ENCODE results near the gene C11orf68.

The C11orf68 gene

GRCh38 chr11:65885808-65886536, 32.9 kb downstream of the C11orf68 start:
- H3K27me3 ChIP-seq (ENCODE audit: low read depth) = no peaks in the 10 kb centered on the region
- peaks cover 24% of the 10 kb centered on the region for H3K4me1 ChIP-seq
- no peak overlapping the region for H3K4me3 ChIP-seq
- no peaks in the 10 kb centered on the region for H3K9me3 ChIP-seq
- in situ Hi-C loops (cut with MboI; ENCODE audit: low sequenced_read_pairs) = no loop called here
- H3K36me3 ChIP-seq (replicated peaks) = peaks cover 52% of the 10 kb centered on the region
- no peak for DNase-seq (ENCODE audit: low spot score in 2 of 2)

GRCh38 chr11:65885231-65885630, 33.6 kb downstream of the C11orf68 start:
- H3K36me3 ChIP-seq (replicated peaks) = peaks cover 48% of the 10 kb centered on the region
- no peaks in the 10 kb centered on the region for H3K9me3 ChIP-seq
- no peak for DNase-seq (ENCODE audit: low spot score in 2 of 2)
- in situ Hi-C loops (cut with MboI; ENCODE audit: low sequenced_read_pairs) = no loop called here
- H3K4me3 ChIP-seq = no peak overlapping the region
- H3K4me1 ChIP-seq = peaks cover 23% of the 10 kb centered on the region
- no peaks in the 10 kb centered on the region for H3K27me3 ChIP-seq (ENCODE audit: low read depth)

- Histone ChIP-seq H3K27me3 (ENCODE audit: low read depth) (no peaks in the 10 kb centered on the region), H3K36me3 (replicated peaks) (peaks cover 48% of the 10 kb centered on the region), H3K4me3 (no peak overlapping the region), H3K9me3 (no peaks in the 10 kb centered on the region), H3K4me1 (peaks cover 18% of the 10 kb centered on the region)
- DNase-seq (ENCODE audit: low spot score in 2 of 2) = peak; percentile 63 to 87
- in situ Hi-C loops (cut with MboI; ENCODE audit: low sequenced_read_pairs) = loop anchor here (5.0 kb wide), 1 partner anchor 103 kb away; no protein-coding TSS in a partner anchor
These were observed 34.2 kb downstream of the C11orf68 start for GRCh38 chr11:65884716-65885092.

- H3K4me1 ChIP-seq = peaks cover 12% of the 10 kb centered on the region
- H3K36me3 ChIP-seq (replicated peaks) = peaks cover 48% of the 10 kb centered on the region
- H3K9me3 ChIP-seq = no peaks in the 10 kb centered on the region
- no peak for DNase-seq (ENCODE audit: low spot score in 2 of 2)
- in situ Hi-C loops (cut with MboI; ENCODE audit: low sequenced_read_pairs) = loop anchor here (5.0 kb wide), 1 partner anchor 103 kb away; no protein-coding TSS in a partner anchor
- H3K27me3 ChIP-seq (ENCODE audit: low read depth) = no peaks in the 10 kb centered on the region
- H3K4me3 ChIP-seq = no peak overlapping the region
These were observed 34.8 kb downstream of the C11orf68 start for GRCh38 chr11:65883786-65884715.

GRCh38 chr11:65883058-65883761, 35.7 kb downstream of the C11orf68 start:
- no peak for DNase-seq (ENCODE audit: low spot score in 2 of 2)
- no peak overlapping the region for H3K4me3 ChIP-seq
- peaks cover 7% of the 10 kb centered on the region for H3K4me1 ChIP-seq
- in situ Hi-C loops (cut with MboI; ENCODE audit: low sequenced_read_pairs) = loop anchor here (5.0 kb wide), 1 partner anchor 104 kb away; no protein-coding TSS in a partner anchor
- H3K9me3 ChIP-seq = no peaks in the 10 kb centered on the region
- peaks cover 48% of the 10 kb centered on the region for H3K36me3 ChIP-seq (replicated peaks)
- H3K27me3 ChIP-seq (ENCODE audit: low read depth) = no peaks in the 10 kb centered on the region

- DNase-seq (ENCODE audit: low spot score in 2 of 2) = no peak
- H3K36me3 ChIP-seq (replicated peaks) = peaks cover 48% of the 10 kb centered on the region
These were observed 36.5 kb downstream of the C11orf68 start for GRCh38 chr11:65882120-65883057.

GRCh38 chr11:65880844-65881421, 37.9 kb downstream of the C11orf68 start:
- in situ Hi-C loops (cut with MboI; ENCODE audit: low sequenced_read_pairs) = loop anchor here (5.0 kb wide), 1 partner anchor 106 kb away; no protein-coding TSS in a partner anchor
- no peak for DNase-seq (ENCODE audit: low spot score in 2 of 2)
- Histone ChIP-seq H3K4me1 (peaks cover 2% of the 10 kb centered on the region; the same call in 1 of the 2 replicates), H3K4me3 (no peak overlapping the region), H3K36me3 (replicated peaks) (peaks cover 38% of the 10 kb centered on the region), H3K27me3 (ENCODE audit: low read depth) (no peaks in the 10 kb centered on the region), H3K9me3 (no peaks in the 10 kb centered on the region)

More at GRCh38 chr11:65882120-65883057, 36.5 kb downstream of the C11orf68 start:
- no peaks in the 10 kb centered on the region for H3K27me3 ChIP-seq (ENCODE audit: low read depth)
- H3K4me3 ChIP-seq = no peak overlapping the region
- in situ Hi-C loops (cut with MboI; ENCODE audit: low sequenced_read_pairs) = loop anchor here (5.0 kb wide), 1 partner anchor 105 kb away; no protein-coding TSS in a partner anchor
- peaks cover 3% of the 10 kb centered on the region for H3K4me1 ChIP-seq
- no peaks in the 10 kb centered on the region for H3K9me3 ChIP-seq

GRCh38 chr11:65880027-65880426, 38.8 kb downstream of the C11orf68 start:
- no peak overlapping the region for H3K4me3 ChIP-seq
- DNase-seq (ENCODE audit: low spot score in 2 of 2) = no peak
- peaks cover 30% of the 10 kb centered on the region for H3K36me3 ChIP-seq (replicated peaks)
- in situ Hi-C loops (cut with MboI; ENCODE audit: low sequenced_read_pairs) = loop anchor here (5.0 kb wide), 1 partner anchor 107 kb away; no protein-coding TSS in a partner anchor
- H3K27me3 ChIP-seq (ENCODE audit: low read depth) = no peaks in the 10 kb centered on the region
- no peaks in the 10 kb centered on the region for H3K9me3 ChIP-seq
- peaks cover 2% of the 10 kb centered on the region; the same call in 1 of the 2 replicates for H3K4me1 ChIP-seq

- Histone ChIP-seq H3K27me3 (ENCODE audit: low read depth) (no peaks in the 10 kb centered on the region), H3K4me3 (no peak within 1 kb of the TSS), H3K36me3 (replicated peaks) (peaks cover 26% of the 10 kb centered on the region), H3K4me1 (no peaks in the 10 kb centered on the region), H3K9me3 (no peaks in the 10 kb centered on the region)
- DNase-seq (ENCODE audit: low spot score in 2 of 2) = no peak
- in situ Hi-C loops (cut with MboI; ENCODE audit: low sequenced_read_pairs) = loop anchor here (5.0 kb wide), 1 partner anchor 108 kb away; no protein-coding TSS in a partner anchor
These were observed 39.2 kb downstream of the C11orf68 start, which contains the start of gene CTSW for GRCh38 chr11:65879617-65880016. Gene CTSW, plus strand, starts transcription at chr11:65879837. Its CDS starts 18 bp downstream, at chr11:65879855.

- H3K27me3 ChIP-seq (ENCODE audit: low read depth) = no peaks in the 10 kb centered on the region
- no peaks in the 10 kb centered on the region for H3K9me3 ChIP-seq
- H3K4me3 ChIP-seq = peak overlapping the region; percentile 31
- peak; percentile 87 to 96 for DNase-seq (ENCODE audit: low spot score in 2 of 2)
- peaks cover 5% of the 10 kb centered on the region for H3K4me1 ChIP-seq
- H3K36me3 ChIP-seq (replicated peaks) = no peaks in the 10 kb centered on the region
- in situ Hi-C loops (cut with MboI; ENCODE audit: low sequenced_read_pairs) = no loop called here
These were observed 45.3 kb downstream of the C11orf68 start for GRCh38 chr11:65873318-65874156.

GRCh38 chr11:65872586-65873317, 46.1 kb downstream of the C11orf68 start, which contains the start of gene EFEMP2:
Gene EFEMP2, minus strand, starts transcription at chr11:65872800. Its CDS starts 446 bp downstream, at chr11:65872354.
- in situ Hi-C loops (cut with MboI; ENCODE audit: low sequenced_read_pairs) = no loop called here

More at GRCh38 chr11:65872586-65873317, 46.1 kb downstream of the C11orf68 start, which contains the start of gene EFEMP2:
- H3K4me3 ChIP-seq = peak within 1 kb of the TSS; percentile 31
- no peaks in the 10 kb centered on the region for H3K27me3 ChIP-seq (ENCODE audit: low read depth)
- peaks cover 6% of the 10 kb centered on the region; the same call in 1 of the 2 replicates for H3K36me3 ChIP-seq (replicated peaks)
- H3K4me1 ChIP-seq = peaks cover 5% of the 10 kb centered on the region
- DNase-seq (ENCODE audit: low spot score in 2 of 2) = no peak
- no peaks in the 10 kb centered on the region for H3K9me3 ChIP-seq
